GM19193 (cell line): ENCODE data around the gene SESN2.

Experiments
- POLR2A ChIP-seq: IDR thresholded peaks from 4 replicates; pipeline ENCODE4 v1.6.1; 2011; ENCODE audit not compliant: insufficient read depth, insufficient read length; ENCODE audit errors: extremely low read depth

SESN2 gene

GRCh38 chr1:28244549-28245251 is 14.6 kb upstream of the SESN2 start:
- no peak for TF ChIP-seq POLR2A

- no peak for TF ChIP-seq POLR2A
Observed at GRCh38 chr1:28246427-28246832, 12.9 kb upstream of the SESN2 start.

DNA sequence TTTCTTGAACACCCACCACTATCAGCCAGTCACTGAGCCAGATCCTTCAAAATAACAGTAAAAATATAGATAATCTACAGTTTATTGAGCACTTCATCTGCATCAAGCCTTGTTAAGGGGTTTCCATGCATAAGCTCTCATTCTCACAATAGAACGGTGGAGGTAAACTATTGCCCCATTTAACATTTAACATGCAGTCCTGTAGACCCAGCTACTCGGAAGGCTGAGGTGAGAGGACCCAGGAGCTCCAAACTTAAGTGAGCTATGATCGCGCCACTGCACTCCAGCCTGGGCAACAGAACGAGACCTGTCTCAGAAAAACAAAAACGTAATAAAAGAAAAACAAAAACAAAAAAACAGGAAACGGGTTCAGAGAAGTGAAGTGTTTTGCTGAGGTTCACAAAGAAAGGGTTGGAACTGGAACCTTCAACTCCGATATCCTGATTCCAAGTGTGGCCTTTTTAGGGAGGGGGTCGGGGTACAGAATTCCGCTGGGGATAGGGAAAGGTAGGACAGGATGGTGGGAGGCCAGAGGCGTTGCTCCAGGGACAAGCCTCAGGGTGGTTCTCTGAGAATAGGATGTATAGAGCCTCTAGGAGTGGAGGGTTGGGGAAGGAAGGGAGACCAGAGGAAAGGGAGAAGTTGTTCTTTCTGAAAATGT is 11.6 kb upstream of the SESN2 start:
- no peak for TF ChIP-seq POLR2A

GRCh38 chr1:28248273-28249012 is 10.9 kb upstream of the SESN2 start:
- no peak for TF ChIP-seq POLR2A

DNA sequence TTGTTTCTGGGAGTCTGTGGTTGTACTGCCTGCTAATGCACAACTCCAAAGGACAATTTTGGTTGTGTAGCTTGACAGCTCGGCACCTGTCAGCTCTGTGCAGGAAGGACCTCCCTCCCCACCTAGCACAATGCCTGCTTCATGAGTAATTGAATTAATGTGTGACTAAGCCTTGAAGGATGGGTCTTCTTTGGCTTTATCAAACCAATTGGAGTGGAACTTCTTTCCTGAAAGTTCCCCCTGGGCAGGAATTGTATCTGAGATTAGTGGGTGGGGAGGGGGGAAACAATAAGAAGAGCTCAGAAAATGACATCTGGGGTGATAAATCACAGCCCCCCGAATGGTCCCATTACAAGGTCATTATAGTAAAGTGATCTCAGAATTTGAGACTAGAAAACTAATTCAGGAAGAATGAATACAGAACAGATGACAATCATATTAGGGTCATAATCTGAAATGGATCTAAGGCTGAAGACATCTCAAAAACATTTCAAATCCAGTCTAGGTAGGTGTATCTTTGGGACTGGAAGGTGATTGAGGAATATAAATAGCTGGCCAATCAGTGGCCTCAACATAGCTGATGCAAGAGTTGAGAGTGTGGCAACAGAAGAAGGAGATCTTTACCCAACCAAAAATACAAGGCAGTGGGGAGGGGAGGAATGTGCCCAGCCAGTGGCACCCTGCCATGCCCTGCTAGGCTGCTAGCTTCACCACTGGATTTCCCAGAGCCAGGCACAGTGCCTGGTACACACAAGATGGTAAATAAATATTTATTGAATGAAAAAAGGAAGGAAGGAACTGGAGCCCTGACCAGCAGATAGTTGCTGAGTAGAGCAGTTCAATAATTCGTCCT is 10.1 kb upstream of the SESN2 start:
- peak; percentile 23 for TF ChIP-seq POLR2A

DNA sequence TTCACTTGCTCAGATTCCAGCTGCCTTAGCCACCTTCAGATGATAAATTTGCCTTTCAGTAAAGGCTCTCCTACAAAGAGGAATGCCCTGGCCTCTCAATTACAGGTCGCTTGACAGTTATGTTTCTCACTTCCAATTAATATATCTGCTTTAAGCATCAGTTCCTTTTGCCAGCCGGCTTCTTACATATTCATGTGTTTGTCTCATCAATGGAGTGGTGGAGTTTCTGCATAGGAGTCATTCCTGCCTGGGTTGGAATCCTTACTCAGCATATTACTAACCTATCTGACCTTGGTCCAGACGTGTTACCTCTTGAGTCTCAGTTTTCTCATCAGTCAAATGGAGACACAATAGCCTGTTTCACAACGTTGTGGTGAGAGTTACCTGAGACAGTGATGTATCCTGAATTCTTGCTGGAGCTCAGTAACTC is 9.4 kb upstream of the SESN2 start:
- no peak for TF ChIP-seq POLR2A

DNA sequence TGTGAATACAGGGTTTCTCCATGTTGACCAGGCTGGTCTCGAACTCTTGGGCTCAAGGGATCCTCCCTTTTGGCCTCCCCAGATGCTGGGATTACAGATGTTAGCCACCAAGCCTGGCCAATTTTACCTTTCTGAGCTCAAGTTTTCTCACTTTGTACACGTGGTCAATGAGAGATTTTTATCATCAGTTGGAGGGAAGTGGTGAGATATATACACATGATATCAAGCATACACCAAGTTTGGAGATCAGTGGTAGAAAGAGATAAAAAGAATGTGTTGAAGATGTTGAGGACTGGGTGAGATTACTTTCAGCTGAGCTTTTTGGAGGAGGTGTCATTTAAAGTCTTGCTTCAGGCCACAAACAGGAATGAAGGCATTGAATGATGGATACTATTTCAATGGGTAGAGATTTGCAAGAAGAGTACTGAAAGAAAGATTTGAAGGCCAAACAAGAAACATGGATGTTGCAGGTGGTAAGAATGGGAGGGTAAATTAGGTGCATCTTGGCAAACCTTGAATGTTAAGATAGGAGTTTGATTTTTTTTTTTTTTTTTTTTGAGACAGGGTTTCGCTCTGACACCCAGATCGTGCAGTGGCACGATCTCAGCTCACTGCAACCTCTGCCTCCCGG is 3.0 kb upstream of the SESN2 start:
- no peak for TF ChIP-seq POLR2A

- TF ChIP-seq POLR2A = no peak
Observed at GRCh38 chr1:28257736-28258135, 1.6 kb upstream of the SESN2 start.

- TF ChIP-seq POLR2A = no peak
Observed at GRCh38 chr1:28258628-28259251, 578 bp upstream of the SESN2 start.

DNA sequence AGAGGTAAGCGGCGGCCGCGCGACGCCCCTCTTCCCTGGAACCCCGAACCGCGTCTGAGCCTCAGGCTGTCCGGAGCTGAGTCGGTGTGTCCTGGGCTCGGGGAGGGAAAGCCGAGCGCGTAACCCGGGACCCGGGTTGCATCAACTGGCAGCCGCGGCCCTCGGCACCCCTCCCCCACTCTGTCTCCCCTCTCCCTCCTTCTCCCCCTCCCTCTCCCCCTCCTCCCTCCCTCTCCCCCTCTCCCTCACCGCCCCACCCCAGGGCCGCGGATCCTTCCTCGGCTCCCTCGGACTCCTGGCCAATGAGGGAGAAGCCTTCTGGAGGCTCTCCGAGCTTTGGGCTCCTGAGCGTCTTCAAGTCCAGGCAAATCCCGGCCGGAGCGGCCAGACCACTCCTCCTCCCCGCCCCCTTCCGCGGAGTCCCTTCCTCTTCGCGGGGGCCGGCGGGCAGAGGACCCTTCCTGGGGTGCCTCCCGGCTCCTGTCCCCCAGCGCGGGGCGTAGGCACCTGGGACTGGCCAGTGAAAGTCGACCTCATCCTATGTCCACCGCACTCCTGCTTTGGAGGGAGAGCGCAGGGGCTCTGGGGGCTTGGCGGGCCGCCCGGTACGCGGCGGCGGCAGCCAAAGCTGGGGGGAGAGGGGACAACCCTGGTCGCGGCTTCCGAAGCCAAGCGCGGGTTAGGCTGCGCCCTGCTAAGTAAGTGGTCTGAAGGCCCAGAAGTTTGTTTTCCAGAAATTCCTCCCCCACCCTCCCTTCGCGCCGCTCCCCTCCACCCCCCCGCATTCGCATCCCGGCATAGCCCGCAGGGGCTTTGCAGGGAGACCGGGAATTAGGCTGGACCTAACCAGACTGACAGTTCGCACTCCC is 850 bp downstream of the SESN2 start:
- no peak for TF ChIP-seq POLR2A

- no peak for TF ChIP-seq POLR2A
Observed at GRCh38 chr1:28260803-28261174, 1.5 kb downstream of the SESN2 start.

DNA sequence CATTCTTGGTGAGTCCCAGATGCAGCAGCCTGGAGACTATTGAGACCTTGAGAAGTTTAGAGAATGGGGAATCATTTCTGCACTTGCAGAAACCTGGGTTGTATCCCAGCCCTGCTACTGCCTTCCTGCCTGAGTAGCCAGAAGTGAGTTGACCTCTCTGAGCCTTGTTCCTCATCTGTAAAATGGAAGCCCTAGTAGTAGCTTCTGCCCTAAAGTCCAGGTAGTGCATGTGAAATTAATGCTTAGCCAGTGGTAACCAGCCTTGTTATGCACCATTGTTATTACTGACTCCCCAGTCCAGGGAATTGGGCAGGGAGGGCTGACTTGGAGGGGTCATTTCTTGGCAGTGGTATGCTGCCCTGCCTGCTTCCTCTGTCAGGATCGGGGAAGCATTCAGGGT is 5.6 kb downstream of the SESN2 start:
- no peak for TF ChIP-seq POLR2A

DNA sequence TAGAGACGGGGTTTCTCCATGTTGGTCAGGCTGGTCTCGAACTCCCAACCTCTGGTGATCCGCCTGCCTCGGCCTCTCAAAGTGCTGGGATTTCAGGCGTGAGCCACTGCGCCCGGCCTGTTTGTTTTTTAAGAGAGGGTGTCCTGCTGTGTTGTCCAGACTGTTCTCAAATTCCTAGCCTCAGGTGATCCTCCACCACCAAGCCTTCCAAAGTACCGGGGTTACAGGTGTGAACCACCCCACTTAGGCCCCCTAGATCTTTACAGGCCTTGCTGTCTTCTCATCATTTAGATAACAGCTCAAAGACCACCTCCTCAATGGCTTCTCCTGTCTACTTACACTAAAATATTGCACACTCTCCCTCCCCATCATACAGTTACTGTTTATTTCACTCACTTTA is 6.3 kb downstream of the SESN2 start:
- no peak for TF ChIP-seq POLR2A
